Mesenteric fat pad (tissue), 1 donor: ENCODE data around the gene OR2L13. TPM values are rescaled to one million over a fixed set of nuclear protein-coding genes. Genes with fewer than 3 reads are reported as not detected.
"Not testable (repeated sequence)": the region's sequence is repeated elsewhere in the genome, so short reads cannot be mapped to it uniquely, and the experiment has no call there.

Experiments
- DNase-seq: peaks from one replicate; pipeline ENCODE4 v3.0.0-alpha.2; 2020; ENCODE audit warnings: low spot score
- long read RNA-seq: library from polyadenylated mRNA; unstranded; transcript quantifications from one replicate; pipeline ENCODE4 v2.0.0, GENCODE V29; 2020
- total RNA-seq: library from RNA; stranded (reverse); fragmentation: NEBNext Ultra II Directional; extraction: Animal tissue kit (Norgen Biotek cat#: 25700); gene quantifications from one replicate; pipeline ENCODE4 v1.2.1, GENCODE V29; 2021
- donor health status: DM: yes; HTN: yes; CAD: no.

The OR2L13 gene, protein sequence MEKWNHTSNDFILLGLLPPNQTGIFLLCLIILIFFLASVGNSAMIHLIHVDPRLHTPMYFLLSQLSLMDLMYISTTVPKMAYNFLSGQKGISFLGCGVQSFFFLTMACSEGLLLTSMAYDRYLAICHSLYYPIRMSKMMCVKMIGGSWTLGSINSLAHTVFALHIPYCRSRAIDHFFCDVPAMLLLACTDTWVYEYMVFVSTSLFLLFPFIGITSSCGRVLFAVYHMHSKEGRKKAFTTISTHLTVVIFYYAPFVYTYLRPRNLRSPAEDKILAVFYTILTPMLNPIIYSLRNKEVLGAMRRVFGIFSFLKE
- not detected for total RNA-seq
- long read RNA-seq: 0 reads

DNA sequence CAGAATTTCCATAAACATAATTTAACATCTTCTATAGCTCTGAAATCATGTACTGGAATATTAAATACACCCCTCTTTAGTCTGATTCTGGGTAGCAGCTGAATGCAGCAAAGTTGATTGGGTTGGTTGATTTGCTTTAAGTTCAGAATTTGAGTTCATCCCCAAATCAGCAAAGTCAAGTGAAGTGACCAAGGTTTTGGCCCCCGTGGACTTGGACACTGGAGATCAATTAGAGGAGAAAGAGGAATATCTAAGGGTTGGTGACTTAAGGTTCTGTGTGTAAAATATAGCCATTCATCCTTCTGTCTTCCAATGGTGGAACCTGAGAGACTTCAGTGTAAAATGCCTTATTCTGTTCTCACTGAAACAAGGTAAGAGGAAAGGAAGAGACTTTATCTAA is at the start of gene OR2L13:
Gene OR2L13, plus strand, starts transcription at position 301 of the 400 bp plus-strand sequence. CDS start 4,192 bp downstream, outside the sequence.
- DNase-seq: no peak

DNA sequence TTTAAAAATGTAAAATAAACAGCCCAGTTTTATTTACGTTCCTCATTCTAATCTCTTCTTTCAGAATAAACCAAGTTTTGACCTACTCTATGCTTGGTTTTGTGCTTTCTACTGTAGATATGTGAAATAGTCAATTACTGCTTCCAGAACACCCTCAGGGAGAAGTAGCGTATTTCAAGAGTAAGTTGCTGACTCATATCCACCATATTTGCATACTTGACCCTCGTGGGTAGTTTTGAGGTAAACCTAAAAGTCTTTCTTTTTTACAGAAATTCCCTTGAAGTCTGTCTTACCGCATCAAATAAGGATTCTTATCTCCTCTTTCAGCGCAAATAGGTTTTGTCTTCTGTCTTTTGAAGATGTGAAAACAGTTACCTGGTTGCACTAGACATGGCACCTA is 49.8 kb upstream of the OR2L13 start:
- DNase-seq: no peak

DNA sequence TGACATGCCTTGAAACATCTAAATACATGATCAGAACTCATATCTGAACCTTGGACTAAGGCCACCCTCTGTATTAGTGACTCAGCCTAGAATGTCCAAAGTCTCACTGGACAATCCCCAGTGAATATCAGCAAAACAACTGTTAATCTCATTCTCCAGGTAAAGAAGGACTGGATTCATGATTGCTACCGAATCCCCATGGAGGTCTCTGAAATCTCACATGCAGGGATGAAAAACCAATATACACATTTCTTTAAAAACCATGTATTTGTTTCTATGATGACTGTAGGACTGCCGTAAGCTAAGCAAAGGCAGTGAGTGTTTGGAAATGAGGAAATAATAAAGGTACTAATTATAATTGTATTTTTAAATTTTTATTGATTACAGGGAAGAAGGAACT is 48.4 kb upstream of the OR2L13 start, which contains the start of gene OR2L3:
Gene OR2L3, plus strand, starts transcription at position 301 of the 400 bp plus-strand sequence. CDS start 13,846 bp downstream, outside the sequence.
- no peak for DNase-seq

- no peak for DNase-seq
Measured at GRCh38 chr1:248047008-248047407, 48.0 kb upstream of the OR2L13 start.

DNA sequence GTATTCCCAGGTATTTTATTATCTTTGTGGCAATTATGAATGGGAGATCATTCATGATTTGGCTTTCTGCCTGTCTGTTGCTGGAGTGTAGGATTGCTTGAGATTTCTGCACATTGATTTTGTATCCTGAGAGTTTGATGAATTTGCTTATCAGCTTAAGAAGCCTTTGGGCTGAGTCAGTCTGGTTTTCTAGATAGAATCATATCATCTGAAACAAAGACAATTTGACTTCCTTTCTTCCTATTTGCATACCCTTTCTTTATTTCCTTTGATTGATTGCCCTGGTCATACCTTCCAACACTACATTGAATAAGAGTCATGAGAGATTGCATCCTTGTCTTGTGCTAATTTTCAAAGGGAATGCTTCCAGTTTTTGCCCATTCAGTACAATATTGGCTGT is 40.3 kb upstream of the OR2L13 start:
- DNase-seq: no peak

- no peak for DNase-seq
Measured at GRCh38 chr1:248055261-248055660, 39.7 kb upstream of the OR2L13 start.

DNA sequence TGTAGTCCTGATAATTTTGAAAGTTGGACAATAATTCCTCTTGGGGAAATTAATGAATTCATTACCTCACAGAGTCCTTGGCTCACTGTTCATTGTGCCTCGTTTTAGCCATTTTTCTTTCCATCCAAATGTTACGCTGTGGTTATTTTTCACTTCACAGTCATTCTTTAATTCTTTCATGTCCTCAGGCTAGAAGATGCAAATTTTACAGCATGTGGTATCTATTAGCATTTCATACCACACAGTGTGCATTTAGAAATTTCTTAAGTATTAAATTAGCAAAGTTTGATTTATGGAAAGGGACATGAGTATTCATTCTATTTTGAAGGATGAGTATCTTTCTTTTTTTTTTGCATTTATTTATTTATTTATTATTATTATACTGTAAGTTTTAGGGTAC is 29.9 kb upstream of the OR2L13 start:
- no peak for DNase-seq

GRCh38 chr1:248065604-248066003 is 29.4 kb upstream of the OR2L13 start:
- no peak for DNase-seq

GRCh38 chr1:248083864-248084263 is 11.1 kb upstream of the OR2L13 start:
- DNase-seq: not testable (repeated sequence)

- no peak for DNase-seq
Measured at GRCh38 chr1:248098529-248098928, 3.5 kb downstream of the OR2L13 start.

GRCh38 chr1:248102847-248103246 is 7.9 kb downstream of the OR2L13 start:
- DNase-seq: no peak

GRCh38 chr1:248111157-248111556 is 16.2 kb downstream of the OR2L13 start:
- DNase-seq: no peak

GRCh38 chr1:248114890-248115289 is 19.9 kb downstream of the OR2L13 start:
- no peak for DNase-seq

DNA sequence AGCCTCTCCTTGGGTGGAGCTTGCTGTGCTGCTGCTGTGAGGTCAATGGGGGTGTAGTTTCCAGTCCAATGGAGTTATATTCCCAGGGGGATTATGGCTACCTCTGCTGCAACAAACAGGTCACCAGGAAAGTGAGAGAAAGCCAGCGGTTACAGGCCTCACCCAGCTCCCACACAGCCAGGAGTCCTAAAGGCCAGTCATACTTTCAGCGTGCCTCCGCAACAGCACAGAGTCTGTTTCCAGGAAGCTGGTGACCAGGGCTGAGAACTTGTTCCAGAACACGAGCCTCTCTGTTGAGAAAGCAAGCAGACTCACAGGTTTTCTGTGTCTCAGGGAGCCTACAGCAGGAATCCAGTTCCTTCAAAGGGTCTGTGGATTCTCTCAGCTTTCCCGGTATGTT is 32.7 kb downstream of the OR2L13 start:
- DNase-seq: no peak

- DNase-seq: no peak
Measured at GRCh38 chr1:248136811-248137210, 41.8 kb downstream of the OR2L13 start.

DNA sequence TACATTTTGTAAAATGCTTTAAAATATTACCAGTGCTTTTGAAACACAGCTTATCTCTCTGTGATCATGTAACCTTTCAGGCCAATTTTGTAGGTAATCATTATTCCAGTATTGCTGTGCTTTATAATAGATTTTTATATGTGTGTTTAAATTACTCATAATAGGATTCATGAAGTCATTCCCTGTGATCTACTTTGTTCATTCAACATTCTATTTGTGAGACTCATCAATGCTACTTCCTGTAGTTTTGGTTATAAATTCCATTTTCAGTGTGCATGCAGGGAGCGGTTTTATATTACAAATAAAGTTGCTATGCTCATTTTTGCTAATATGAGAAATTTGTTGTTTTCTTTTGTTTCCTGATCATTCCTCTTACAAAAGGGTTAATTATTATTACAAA is 45.9 kb downstream of the OR2L13 start:
- no peak for DNase-seq

- DNase-seq: no peak
Measured at GRCh38 chr1:248143311-248143710, 48.3 kb downstream of the OR2L13 start.

GRCh38 chr1:248144513-248145198 is 49.7 kb downstream of the OR2L13 start, which contains the start of gene OR2M5:
OR2M5 (plus strand) TSS chr1:248145148; CDS start chr1:248145148, 0 bp downstream.
- DNase-seq: no peak
